WTC11 (cell line): ENCODE measurements around the gene ELOB. TPM values are rescaled to one million over a fixed set of nuclear protein-coding genes. Genes with fewer than 3 reads are reported as not detected.

ENCODE experiments used
- ATAC-seq: fragments of 200-7000 bp; cut with Tn5 transposase; 2 replicates; pipeline ENCODE4 v1.10.0; 2021; ENCODE audit warnings: mild to moderate bottlenecking, moderate library complexity
- CTCF ChIA-PET: fragments of 300-600 bp; sonication (Branson Sonifier 250); formaldehyde crosslinking; loops from one replicate; lab custom pipeline; 2021; ENCODE audit warnings: antibody characterized with exemption; lab: Charles Lee
- POLR2A ChIA-PET: fragments of 350-600 bp; sonication (Branson Sonifier 250); formaldehyde crosslinking; loops from one replicate; lab custom pipeline; 2021; ENCODE audit warnings: antibody characterized with exemption; lab: Charles Lee
- DNase-seq: peaks from one replicate; pipeline ENCODE4 v3.0.0; 2021; ENCODE audit warnings: low spot score
- H3K27ac Mint-ChIP-seq: 2 replicates; pipeline ENCODE4 v1.8.0; 2021; ENCODE audit warnings: mixed read lengths
- H3K27me3 Mint-ChIP-seq: 2 replicates; pipeline ENCODE4 v1.8.0; 2021; ENCODE audit warnings: low read depth, mild to moderate bottlenecking, moderate library complexity, mixed read lengths
- H3K36me3 Mint-ChIP-seq: 2 replicates; pipeline ENCODE4 v1.8.0; 2021; ENCODE audit warnings: mixed read lengths
- H3K4me1 Mint-ChIP-seq: 2 replicates; pipeline ENCODE4 v1.8.0; 2022; ENCODE audit warnings: mixed read lengths
- H3K4me3 Mint-ChIP-seq: 2 replicates; pipeline ENCODE4 v1.8.0; 2021; ENCODE audit warnings: mild to moderate bottlenecking, moderate library complexity, mixed read lengths
- H3K9me3 Mint-ChIP-seq: 2 replicates; pipeline ENCODE4 v1.8.0; 2021; ENCODE audit warnings: mixed read lengths
- AR ChIP-seq: fragments of 250-450 bp; sonication (Bioruptor Pico); IDR thresholded peaks from 2 replicates; pipeline ENCODE4 v1.9.0; 2021; ENCODE audit warnings: mild to moderate bottlenecking
- ATF1 ChIP-seq: sonication (generic); formaldehyde crosslinking; IDR thresholded peaks from 2 replicates; pipeline ENCODE4 v1.8.1; 2023; ENCODE audit warnings: mild to moderate bottlenecking, moderate library complexity, missing genetic modification reagents
- CREB1 ChIP-seq: sonication (generic); formaldehyde crosslinking; IDR thresholded peaks from 2 replicates; pipeline ENCODE4 v1.8.0; 2023; ENCODE audit warnings: mild to moderate bottlenecking, missing genetic modification reagents
- CTCF ChIP-seq: fragments of 200-600 bp; IDR thresholded peaks from 2 replicates; pipeline ENCODE4 v1.8.0; 2022; ENCODE audit warnings: antibody characterized with exemption
- E2F4 ChIP-seq: sonication (generic); formaldehyde crosslinking; IDR thresholded peaks from 2 replicates; pipeline ENCODE4 v1.8.1; 2022; ENCODE audit warnings: low read depth, mild to moderate bottlenecking, moderate library complexity, missing genetic modification reagents, borderline replicate concordance
- ESRRA ChIP-seq: sonication (generic); formaldehyde crosslinking; IDR thresholded peaks from 2 replicates; pipeline ENCODE4 v1.8.1; 2022; ENCODE audit warnings: mild to moderate bottlenecking, missing genetic modification reagents, borderline replicate concordance
- GRHL2 ChIP-seq: fragments of 250-450 bp; sonication (Bioruptor Pico); IDR thresholded peaks from 2 replicates; pipeline ENCODE4 v1.8.0; 2022; ENCODE audit warnings: mild to moderate bottlenecking, moderate library complexity; ENCODE audit not compliant: insufficient replicate concordance, severe bottlenecking
- GTF2I ChIP-seq: fragments of 250-450 bp; sonication (Bioruptor Pico); conservative IDR thresholded peaks from 2 replicates; pipeline ENCODE4 v1.4.0; 2021; ENCODE audit warnings: mild to moderate bottlenecking
- HMGA2 ChIP-seq: fragments of 250-450 bp; sonication (Bioruptor Pico); IDR thresholded peaks from 2 replicates; pipeline ENCODE4 v1.4.0; 2021; ENCODE audit warnings: mild to moderate bottlenecking, moderate library complexity
- IRF1 ChIP-seq: sonication (generic); formaldehyde crosslinking; IDR thresholded peaks from 2 replicates; pipeline ENCODE4 v1.8.0; 2023; ENCODE audit warnings: missing genetic modification reagents
- JAZF1 ChIP-seq: fragments of 250-450 bp; sonication (Bioruptor Pico); IDR thresholded peaks from 2 replicates; pipeline ENCODE4 v1.9.0; 2021; ENCODE audit warnings: moderate library complexity, mild to moderate bottlenecking, inconsistent platforms
- JUN ChIP-seq: sonication (generic); formaldehyde crosslinking; IDR thresholded peaks from 2 replicates; pipeline ENCODE4 v1.8.0; 2023; ENCODE audit warnings: mild to moderate bottlenecking, missing genetic modification reagents
- MAX ChIP-seq: sonication (generic); formaldehyde crosslinking; IDR thresholded peaks from 2 replicates; pipeline ENCODE4 v1.8.0; 2022; ENCODE audit warnings: mild to moderate bottlenecking, missing genetic modification reagents
- MYBL2 ChIP-seq: sonication (generic); formaldehyde crosslinking; IDR thresholded peaks from 2 replicates; pipeline ENCODE4 v1.8.1; 2023; ENCODE audit warnings: mild to moderate bottlenecking, moderate library complexity, missing genetic modification reagents
- NFE2L1 ChIP-seq: sonication (generic); formaldehyde crosslinking; IDR thresholded peaks from 2 replicates; pipeline ENCODE4 v1.8.1; 2023; ENCODE audit warnings: missing genetic modification reagents
- NR1H2 ChIP-seq: sonication (generic); formaldehyde crosslinking; IDR thresholded peaks from 2 replicates; pipeline ENCODE4 v1.9.0; 2021; ENCODE audit warnings: mild to moderate bottlenecking, moderate library complexity, missing genetic modification reagents
- PREB ChIP-seq: sonication (generic); formaldehyde crosslinking; IDR thresholded peaks from 2 replicates; pipeline ENCODE4 v1.8.1; 2022; ENCODE audit warnings: mild to moderate bottlenecking, missing genetic modification reagents, moderate library complexity, borderline replicate concordance
- RELA ChIP-seq: sonication (generic); formaldehyde crosslinking; IDR thresholded peaks from 2 replicates; pipeline ENCODE4 v1.8.1; 2022; ENCODE audit warnings: missing genetic modification reagents, mild to moderate bottlenecking, borderline replicate concordance
- ZBTB21 ChIP-seq: sonication (generic); formaldehyde crosslinking; IDR thresholded peaks from 2 replicates; pipeline ENCODE4 v1.8.1; 2023; ENCODE audit warnings: mild to moderate bottlenecking, missing genetic modification reagents, borderline replicate concordance
- ZNF263 ChIP-seq: sonication (generic); formaldehyde crosslinking; IDR thresholded peaks from 2 replicates; pipeline ENCODE4 v1.8.1; 2022; ENCODE audit warnings: low read depth, mild to moderate bottlenecking, moderate library complexity, missing genetic modification reagents
- ZNF396 ChIP-seq: fragments of 250-450 bp; sonication (Bioruptor Pico); IDR thresholded peaks from 2 replicates; pipeline ENCODE4 v1.8.0; 2021; ENCODE audit warnings: mild to moderate bottlenecking, moderate library complexity, borderline replicate concordance
- ZNF532 ChIP-seq: fragments of 250-450 bp; sonication (Bioruptor Pico); IDR thresholded peaks from 2 replicates; pipeline ENCODE4 v1.9.0; 2021; ENCODE audit warnings: mild to moderate bottlenecking, borderline replicate concordance
- total RNA-seq: library from RNA; stranded (reverse); gene quantifications from 3 replicates; pipeline ENCODE4 v1.2.3, GENCODE V29; 2021

The ELOB gene
- total RNA-seq, 1 experiment from 2014 or later, result 252 TPM

- Mint-ChIP-seq H3K27ac (no peak overlapping the region; the same call in 1 of the 2 replicates), H3K4me3 (no peak overlapping the region), H3K36me3 (peaks cover 8% of the 10 kb centered on the region), H3K27me3 (no peaks in the 10 kb centered on the region), H3K4me1 (peaks cover 16% of the 10 kb centered on the region), H3K9me3 (no peaks in the 10 kb centered on the region)
- ATAC-seq (no peak), DNase-seq (no peak)
- TF ChIP-seq PREB (no peak), ZNF396 (CRISPR knock-in tag) (no peak), NR1H2 (CRISPR knock-in tag) (no peak), JUN (no peak), ZNF263 (CRISPR knock-in tag) (no peak), NFE2L1 (no peak), ATF1 (no peak), ZNF532 (no peak), HMGA2 (CRISPR knock-in tag) (no peak), MYBL2 (CRISPR knock-in tag) (no peak), AR (CRISPR knock-in tag) (no peak)
- ChIA-PET CTCF (no interaction called here), POLR2A (no interaction called here)
These were observed 28.2 kb downstream of the ELOB start for GRCh38 chr16:2748757-2749455.

- ChIA-PET CTCF (interaction anchor here (0.9 to 1.6 kb wide), 4 partner anchors 18 to 93 kb away, joined by 3 to 4 read pairs (median 4); partner anchors contain the start of gene PRSS41), POLR2A (no interaction called here)
- Mint-ChIP-seq H3K4me1 (peaks cover 6% of the 10 kb centered on the region), H3K27me3 (no peaks in the 10 kb centered on the region), H3K36me3 (0 out of 2 replicates have a peak, but pooled peaks cover 2% of the 10 kb centered on the region), H3K27ac (no peak overlapping the region; the same call in 1 of the 2 replicates), H3K9me3 (no peaks in the 10 kb centered on the region), H3K4me3 (no peak overlapping the region)
- DNase-seq, result no peak
- no peak for ATAC-seq
- TF ChIP-seq GTF2I (CRISPR knock-in tag), result no peak
- no peak for TF ChIP-seq RELA
- TF ChIP-seq IRF1 (CRISPR knock-in tag), result no peak
- no peak for TF ChIP-seq ESRRA
- TF ChIP-seq JAZF1 (CRISPR knock-in tag), result no peak
- no peak for TF ChIP-seq E2F4 (CRISPR knock-in tag)
- no peak for TF ChIP-seq MAX (CRISPR knock-in tag)
- TF ChIP-seq CREB1 (CRISPR knock-in tag), result no peak
- no peak for TF ChIP-seq CTCF
- TF ChIP-seq ZBTB21 (CRISPR knock-in tag), result no peak
- no peak for TF ChIP-seq ZNF263 (CRISPR knock-in tag)
- no peak for TF ChIP-seq GRHL2
These were observed 31.1 kb downstream of the ELOB start for GRCh38 chr16:2745961-2746360.
